PC-3 (cell line): ENCODE measurements around the gene POLE4. TPM values are rescaled to one million over a fixed set of nuclear protein-coding genes. Genes with fewer than 3 reads are reported as not detected.

Experiments
- ATAC-seq: fragments of 200-7000 bp; cut with Tn5 transposase; 2 replicates; pipeline ENCODE4 v1.9.1; 2020; ENCODE audit warnings: mild to moderate bottlenecking, moderate library complexity
- BruUV-seq: library from RNA; stranded (reverse); fragments of 400-500 nt; replicated peaks from 2 replicates; lab custom pipeline; 2021; lab: Mats Ljungman, UMichigan
- CTCF ChIA-PET: fragments of 300-600 bp; sonication (Branson Sonifier 250); formaldehyde crosslinking; loops from one replicate; lab custom pipeline; 2022; ENCODE audit warnings: antibody characterized with exemption; lab: Charles Lee
- POLR2A ChIA-PET: fragments of 300-600 bp; sonication (Branson Sonifier 250); formaldehyde crosslinking; loops from one replicate; lab custom pipeline; 2022; ENCODE audit warnings: antibody characterized with exemption; ENCODE audit not compliant: unreplicated experiment; lab: Charles Lee
- DNase-seq: peaks from one replicate; pipeline ENCODE4 v3.0.0-alpha.2; 2015
- H2AFZ ChIP-seq: fragments of 300-600 bp; sonication (generic); 2 replicates; pipeline ENCODE4 v1.6.0; 2016; ENCODE audit warnings: antibody characterized with exemption, low read length
- H3F3A ChIP-seq: fragments of 300-600 bp; sonication (generic); one replicate; pipeline ENCODE4 v1.6.0; 2017; ENCODE audit warnings: antibody characterized with exemption, low read length, control low read depth, mild to moderate bottlenecking; ENCODE audit not compliant: unreplicated experiment
- H3K27ac ChIP-seq: fragments of 300-600 bp; sonication (generic); 2 replicates; pipeline ENCODE4 v1.5.1; 2016; ENCODE audit warnings: mild to moderate bottlenecking, low read length
- H3K27me3 ChIP-seq: fragments of 300-600 bp; sonication (generic); 2 replicates; pipeline ENCODE4 v1.6.1; 2016; ENCODE audit warnings: low read length, mixed read lengths
- H3K36me3 ChIP-seq: fragments of 300-600 bp; sonication (generic); 2 replicates; pipeline ENCODE4 v1.6.1; 2016; ENCODE audit warnings: low read depth, mixed run types, low read length, mixed read lengths
- H3K4me1 ChIP-seq: fragments of 300-600 bp; sonication (generic); 2 replicates; pipeline ENCODE4 v1.5.1; 2016; ENCODE audit warnings: low read length; ENCODE audit not compliant: insufficient read depth
- H3K4me2 ChIP-seq: fragments of 300-600 bp; sonication (generic); 2 replicates; pipeline ENCODE4 v1.6.0; 2016; ENCODE audit warnings: low read length
- H3K4me3 ChIP-seq: fragments of 300-600 bp; sonication (generic); 2 replicates; pipeline ENCODE4 v1.5.1; 2016; ENCODE audit warnings: mild to moderate bottlenecking, low read length, mixed read lengths
- H3K79me2 ChIP-seq: fragments of 300-600 bp; sonication (generic); 2 replicates; pipeline ENCODE4 v1.6.1; 2017; ENCODE audit warnings: low read length, mixed read lengths
- H3K9ac ChIP-seq: fragments of 300-600 bp; sonication (generic); 2 replicates; pipeline ENCODE4 v1.6.0; 2016; ENCODE audit warnings: mild to moderate bottlenecking, low read length
- H3K9me2 ChIP-seq: fragments of 300-600 bp; sonication (generic); replicated peaks from 2 replicates; pipeline ENCODE4 v1.6.1; 2016; ENCODE audit warnings: mixed run types, low read length, mixed read lengths
- H3K9me3 ChIP-seq: fragments of 300-600 bp; sonication (generic); 2 replicates; pipeline ENCODE4 v1.6.1; 2016; ENCODE audit warnings: low read length, mixed read lengths
- H4K20me1 ChIP-seq: fragments of 300-600 bp; sonication (generic); 2 replicates; pipeline ENCODE4 v1.6.1; 2016; ENCODE audit warnings: low read length, mixed read lengths
- CTCF ChIP-seq: fragments of 300-600 bp; sonication (generic); conservative IDR thresholded peaks from 2 replicates; pipeline ENCODE4 v1.5.1; 2017; ENCODE audit warnings: antibody characterized with exemption, low read depth, mild to moderate bottlenecking, low read length
- EZH2 ChIP-seq: fragments of 300-600 bp; sonication (generic); IDR thresholded peaks from one replicate; pipeline ENCODE4 v1.6.1; 2017; ENCODE audit warnings: antibody characterized with exemption, mild to moderate bottlenecking, low read length; ENCODE audit not compliant: unreplicated experiment
- EZH2phosphoT487 ChIP-seq: fragments of 300-600 bp; sonication (generic); IDR thresholded peaks from 2 replicates; pipeline ENCODE4 v1.6.1; 2018; ENCODE audit warnings: mild to moderate bottlenecking, antibody characterized with exemption, low read length, borderline replicate concordance
- intact Hi-C: fragments of 100-400 bp; cut with micrococcal nuclease; formaldehyde crosslinking; loops from 2 replicates; pipeline ENCODE4 v1.9.0; 2023
- total RNA-seq: library from RNA; depleted of rRNA; stranded (reverse); fragments of >200 nt; gene quantifications from 2 replicates; pipeline ENCODE4 v1.2.3, GENCODE V29; 2014

POLE4 gene
- total RNA-seq, 1 experiment from 2014 or later = 121 TPM

GRCh38 chr2:74984947-74985637 is 26.6 kb downstream of the POLE4 start:
- TF ChIP-seq CTCF = no peak
- ChIA-PET CTCF (no interaction called here), POLR2A (interaction anchor here (0.6 kb wide), 1 partner anchor 276 kb away, joined by 7 read pairs; no protein-coding TSS in a partner anchor)
- intact Hi-C loops = no loop called here
- H3K4me3 ChIP-seq = no peak overlapping the region
- no peak overlapping the region for H3K4me2 ChIP-seq
- no peak overlapping the region for H2AFZ ChIP-seq
- H3K36me3 ChIP-seq = no peaks in the 10 kb centered on the region; the same call in 1 of the 2 replicates
- H3K27ac ChIP-seq = no peak overlapping the region
- BruUV-seq = no TSS peak
- H3K27me3 ChIP-seq = no peaks in the 10 kb centered on the region
- H3K9me3 ChIP-seq = no peaks in the 10 kb centered on the region
- ATAC-seq = no peak; the same call in 1 of the 2 replicates
- no peak for DNase-seq
- no peak overlapping the region for H3K9ac ChIP-seq
- no peaks in the 10 kb centered on the region for H3K4me1 ChIP-seq
- no peaks in the 10 kb centered on the region for H3K79me2 ChIP-seq
- H3K9me2 ChIP-seq = no peaks in the 10 kb centered on the region
- no peaks in the 10 kb centered on the region for H3F3A ChIP-seq
- no peaks in the 10 kb centered on the region for H4K20me1 ChIP-seq

- POLR2A ChIA-PET = interaction anchor here (0.6 kb wide), 1 partner anchor 277 kb away, joined by 7 read pairs; no protein-coding TSS in a partner anchor
- DNase-seq (no peak), ATAC-seq (no peak)
- CTCF ChIA-PET = no interaction called here
- no peak overlapping the region for H3K9ac ChIP-seq
- H2AFZ ChIP-seq = no peak overlapping the region
- H4K20me1 ChIP-seq = no peaks in the 10 kb centered on the region
- H3K4me3 ChIP-seq = no peak overlapping the region
- intact Hi-C loops = no loop called here
- no peaks in the 10 kb centered on the region for H3K36me3 ChIP-seq
- H3K9me2 ChIP-seq = no peaks in the 10 kb centered on the region
- TF ChIP-seq EZH2phosphoT487 = no peak
- TF ChIP-seq EZH2 = no peak
- no peak for TF ChIP-seq CTCF
- H3K9me3 ChIP-seq = no peaks in the 10 kb centered on the region
- H3K27me3 ChIP-seq = no peaks in the 10 kb centered on the region
- no peak overlapping the region for H3K4me2 ChIP-seq
- H3K4me1 ChIP-seq = no peaks in the 10 kb centered on the region
- no TSS peak for BruUV-seq
- H3K27ac ChIP-seq = no peak overlapping the region
- no peaks in the 10 kb centered on the region for H3K79me2 ChIP-seq
- no peaks in the 10 kb centered on the region for H3F3A ChIP-seq
Measured at GRCh38 chr2:74985978-74986609, 27.7 kb downstream of the POLE4 start.

GRCh38 chr2:74991977-74992376 is 33.5 kb downstream of the POLE4 start:
- ChIA-PET POLR2A (no interaction called here), CTCF (no interaction called here)
- H3K27ac ChIP-seq = no peak overlapping the region
- H3K79me2 ChIP-seq = no peaks in the 10 kb centered on the region
- no peak overlapping the region for H3K4me2 ChIP-seq
- no peaks in the 10 kb centered on the region for H3F3A ChIP-seq
- DNase-seq = no peak
- intact Hi-C loops = no loop called here
- H3K4me1 ChIP-seq = no peaks in the 10 kb centered on the region
- no peaks in the 10 kb centered on the region for H3K27me3 ChIP-seq
- no TSS peak for BruUV-seq
- no peak overlapping the region for H3K9ac ChIP-seq
- H3K9me2 ChIP-seq = no peaks in the 10 kb centered on the region
- no peaks in the 10 kb centered on the region for H4K20me1 ChIP-seq
- no peak for ATAC-seq
- H3K9me3 ChIP-seq = no peaks in the 10 kb centered on the region
- H3K36me3 ChIP-seq = no peaks in the 10 kb centered on the region
- TF ChIP-seq EZH2 (no peak), EZH2phosphoT487 (no peak), CTCF (no peak)
- no peak overlapping the region for H2AFZ ChIP-seq
- no peak overlapping the region for H3K4me3 ChIP-seq
